Right renal pelvis (tissue), 4 donors: ENCODE data around the gene BHLHE40. TPM values are rescaled to one million over a fixed set of nuclear protein-coding genes. Genes with fewer than 3 reads are reported as not detected.

ENCODE experiments used
- DNase-seq, 4 donors: peaks; one replicate each; pipeline ENCODE4 v3.0.0-alpha.2; 2013; ENCODE audit warnings: low read depth in 4 of 4, low spot score in 3 of 4, missing footprints in 1 of 4
- polyA plus RNA-seq, 4 donors: library from polyadenylated mRNA; unstranded; fragments of 120-200 nt; gene quantifications; one replicate each; pipeline ENCODE4 v1.2.1, GENCODE V29; 2013; ENCODE audit not compliant: insufficient read length in 4 of 4

Gene BHLHE40
- polyA plus RNA-seq, 4 donors: 24.8 to 30.2 (median 28.2) TPM

- DNase-seq: no peak
Observed at GRCh38 chr3:4982773-4983738, 3.8 kb downstream of the BHLHE40 start.

GRCh38 chr3:4983739-4984510, 4.7 kb downstream of the BHLHE40 start:
- no peak for DNase-seq

- no peak for DNase-seq
Observed at GRCh38 chr3:4984511-4984864, 5.3 kb downstream of the BHLHE40 start.

GRCh38 chr3:4985330-4986174, 6.3 kb downstream of the BHLHE40 start:
- DNase-seq: no peak

GRCh38 chr3:4986175-4986781, 7.0 kb downstream of the BHLHE40 start:
- DNase-seq: no peak

- peak; percentile 80 to 89 (median 86) for DNase-seq
Observed at GRCh38 chr3:4986782-4987537, 7.7 kb downstream of the BHLHE40 start.

- DNase-seq: no peak
Observed at GRCh38 chr3:4987538-4988296, 8.5 kb downstream of the BHLHE40 start.

GRCh38 chr3:4988983-4989834, 10.0 kb downstream of the BHLHE40 start:
- no peak for DNase-seq

- no peak for DNase-seq
Observed at GRCh38 chr3:4990069-4990468, 10.8 kb downstream of the BHLHE40 start.

- no peak for DNase-seq
Observed at GRCh38 chr3:4992118-4992517, 12.9 kb downstream of the BHLHE40 start.

- DNase-seq: no peak
Observed at GRCh38 chr3:4993276-4994143, 14.3 kb downstream of the BHLHE40 start.

- no peak for DNase-seq
Observed at GRCh38 chr3:4994144-4994730, 15.0 kb downstream of the BHLHE40 start.

GRCh38 chr3:4994823-4995499, 15.7 kb downstream of the BHLHE40 start:
- DNase-seq: peak in 1 of 4 donors; percentile 51

GRCh38 chr3:4995500-4996053, 16.3 kb downstream of the BHLHE40 start:
- DNase-seq: no peak

GRCh38 chr3:4996223-4996765, 17.1 kb downstream of the BHLHE40 start:
- DNase-seq: no peak
